H4 (cell line): ENCODE data around the gene LGI1. TPM values are rescaled to one million over a fixed set of nuclear protein-coding genes. Genes with fewer than 3 reads are reported as not detected.

ENCODE experiments used
- DNase-seq: peaks from one replicate; pipeline ENCODE4 v3.0.0-alpha.2; 2015; ENCODE audit warnings: low spot score
- total RNA-seq: library from RNA; depleted of rRNA; stranded (reverse); fragments of >200 nt; shearing (Covaris generic); gene quantifications from 2 replicates; pipeline ENCODE4 v1.2.3, GENCODE V29; 2014; rRNA removed

LGI1 gene
- 0.08 TPM in 1 of 2 replicates, not detected in the other for total RNA-seq

DNA sequence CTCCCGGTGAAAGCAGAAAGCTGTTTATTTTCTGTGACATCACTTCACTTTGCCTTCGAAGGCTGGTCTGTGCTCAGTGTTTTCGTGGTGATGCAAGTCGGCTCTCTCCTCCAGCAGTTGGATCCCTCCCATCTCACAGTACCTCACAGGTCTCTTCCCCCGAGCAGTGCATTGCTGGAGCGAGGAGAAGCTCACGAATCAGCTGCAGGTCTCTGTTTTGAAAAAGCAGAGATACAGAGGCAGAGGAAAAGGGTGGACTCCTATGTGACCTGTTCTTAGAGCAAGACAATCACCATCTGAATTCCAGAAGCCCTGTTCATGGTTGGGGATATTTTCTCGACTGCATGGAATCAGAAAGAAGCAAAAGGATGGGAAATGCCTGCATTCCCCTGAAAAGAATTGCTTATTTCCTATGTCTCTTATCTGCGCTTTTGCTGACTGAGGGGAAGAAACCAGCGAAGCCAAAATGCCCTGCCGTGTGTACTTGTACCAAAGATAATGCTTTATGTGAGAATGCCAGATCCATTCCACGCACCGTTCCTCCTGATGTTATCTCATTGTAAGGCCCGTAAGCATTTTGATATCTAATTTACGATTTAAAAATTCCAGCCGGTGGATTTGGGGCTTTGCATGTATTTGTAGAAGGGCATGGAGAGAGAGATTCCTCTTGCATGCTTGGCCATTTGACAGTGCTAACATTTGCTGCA, at the start of gene LGI1:
Gene LGI1 (plus strand): TSS at position 136 of the 707 bp plus-strand sequence. CDS start 209 bp downstream, at position 345.
- no peak for DNase-seq

DNA sequence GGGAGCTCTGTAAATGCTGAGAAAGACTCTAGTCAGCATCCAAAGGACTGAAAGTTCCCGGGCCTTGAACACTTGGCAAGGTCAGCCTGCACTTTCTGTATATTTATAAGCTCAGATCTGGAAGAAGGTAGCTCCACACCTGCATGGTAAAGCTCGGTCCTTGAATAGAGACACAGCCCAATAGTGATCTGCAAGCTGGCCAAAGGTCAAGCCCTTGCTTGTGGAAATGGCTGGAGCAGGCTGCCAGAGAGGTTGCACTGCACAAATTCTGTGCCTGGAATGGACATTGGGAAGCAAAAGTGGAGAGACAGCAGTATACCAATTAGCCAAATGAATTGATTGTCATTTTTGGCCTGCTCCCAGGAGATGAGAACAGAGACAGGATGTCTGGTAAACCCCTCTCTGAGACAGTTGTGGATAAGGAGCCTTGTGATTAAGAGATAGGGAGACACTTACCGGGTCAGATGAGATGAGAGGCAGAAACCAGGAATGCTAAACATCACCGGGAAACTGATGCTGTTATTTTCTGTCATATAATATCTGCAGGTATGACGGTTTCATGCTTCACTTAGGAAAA, 47.3 kb upstream of the LGI1 start:
- DNase-seq, result no peak

- no peak for DNase-seq
Observed at GRCh38 chr10:93711891-93712290, 45.8 kb upstream of the LGI1 start.

GRCh38 chr10:93712593-93712992, 45.1 kb upstream of the LGI1 start:
- DNase-seq, result no peak

GRCh38 chr10:93715345-93715744, 42.4 kb upstream of the LGI1 start:
- DNase-seq, result no peak

GRCh38 chr10:93716766-93717165, 41.0 kb upstream of the LGI1 start:
- DNase-seq, result no peak

- no peak for DNase-seq
Observed at GRCh38 chr10:93718937-93719725, 38.6 kb upstream of the LGI1 start.

DNA sequence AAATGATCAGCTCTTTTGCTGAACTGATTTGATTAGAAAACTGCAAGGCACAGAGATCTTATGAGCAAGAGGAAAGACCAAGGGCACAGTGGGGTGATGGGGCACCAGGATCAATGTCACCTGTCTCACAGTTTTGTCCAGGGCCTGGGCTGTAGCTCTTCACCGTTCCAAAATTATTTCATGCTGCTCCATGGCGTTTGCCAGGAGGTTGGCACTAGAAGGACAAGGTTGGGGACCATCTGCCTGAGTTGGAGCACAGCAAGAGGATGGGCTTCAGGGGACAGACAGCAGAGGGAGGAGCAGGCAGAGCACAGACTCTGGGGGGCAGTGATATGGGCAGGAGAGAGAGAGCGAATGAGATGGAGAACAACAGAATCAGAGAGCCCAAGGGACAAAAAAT, 37.8 kb upstream of the LGI1 start:
- DNase-seq, result no peak

DNA sequence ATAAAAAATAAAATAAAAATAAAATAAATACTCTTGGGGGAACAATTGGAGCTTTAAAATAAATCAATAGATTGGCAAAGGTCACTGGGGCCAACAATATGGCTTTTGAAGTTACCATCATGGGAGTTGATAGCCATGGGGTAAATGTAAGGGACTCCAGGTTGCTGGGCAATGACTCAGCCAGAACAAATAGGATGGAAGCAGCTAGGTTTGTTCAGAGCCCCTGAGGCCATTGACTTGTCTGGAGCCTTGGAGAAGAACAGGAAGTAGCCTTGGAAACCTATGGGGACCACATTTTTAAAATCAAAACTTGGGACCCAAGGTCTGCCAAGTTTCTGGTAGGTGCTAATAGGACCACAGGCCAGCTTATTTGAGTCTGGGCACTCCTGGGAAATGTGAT, 35.2 kb upstream of the LGI1 start:
- DNase-seq, result no peak

GRCh38 chr10:93723153-93723552, 34.6 kb upstream of the LGI1 start:
- DNase-seq, result no peak

- DNase-seq, result no peak
Observed at GRCh38 chr10:93726024-93726423, 31.7 kb upstream of the LGI1 start.

- no peak for DNase-seq
Observed at GRCh38 chr10:93741367-93741766, 16.4 kb upstream of the LGI1 start.

GRCh38 chr10:93742633-93743349, 14.9 kb upstream of the LGI1 start:
- DNase-seq, result no peak

DNA sequence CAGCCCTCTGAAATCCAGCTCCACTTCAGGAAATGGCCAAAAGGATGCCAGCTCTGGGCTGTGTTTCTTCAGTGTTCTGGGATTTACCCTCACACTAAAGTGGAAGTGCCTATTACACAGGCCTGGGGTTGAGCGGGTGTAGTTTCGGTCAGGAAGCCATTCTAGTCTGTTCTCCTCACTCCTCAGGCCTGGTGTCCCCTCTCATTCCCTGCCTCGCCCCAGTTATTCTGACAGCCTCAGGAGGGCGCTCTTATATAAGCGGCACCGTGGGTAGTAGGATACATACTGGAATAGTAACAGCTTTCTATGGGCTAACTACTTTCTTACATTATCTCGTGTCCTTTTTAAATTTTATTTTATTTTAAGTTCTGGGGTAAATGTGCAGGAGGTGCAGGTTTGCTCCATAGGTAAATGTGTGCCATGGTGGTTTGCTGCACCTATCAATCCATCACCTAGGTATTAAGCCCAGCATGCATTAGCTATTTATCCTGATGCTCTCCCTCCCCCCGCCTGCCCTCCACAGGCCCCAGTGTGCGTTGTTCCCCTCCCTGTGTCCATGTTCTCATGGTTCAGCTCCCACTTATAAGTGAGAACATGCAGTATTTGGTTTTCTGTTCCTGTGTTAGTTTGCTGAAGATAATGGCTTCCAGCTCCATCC, 12.2 kb upstream of the LGI1 start:
- DNase-seq, result peak; percentile 19

DNA sequence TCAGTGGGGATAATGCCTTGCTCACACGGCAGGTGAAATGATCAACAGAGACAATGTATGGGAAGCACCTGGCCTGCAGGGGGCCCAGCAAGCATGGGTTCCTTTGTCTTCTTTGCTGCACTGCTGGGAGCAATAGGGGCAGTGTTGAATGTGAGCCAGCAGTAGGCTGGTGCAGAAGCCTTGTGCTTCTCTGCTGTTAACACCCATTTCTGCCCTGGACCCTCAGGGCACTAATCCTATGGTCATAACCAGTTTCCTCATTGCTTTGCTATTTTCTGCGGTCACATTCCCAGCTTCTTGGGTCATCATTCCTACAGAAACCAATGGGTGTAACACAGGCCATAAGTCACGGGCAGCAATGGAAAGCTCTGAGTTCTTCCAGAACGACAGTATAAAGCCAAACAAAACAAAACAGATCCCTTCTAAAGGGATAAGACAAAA, 10.9 kb upstream of the LGI1 start:
- DNase-seq, result peak; percentile 97

DNA sequence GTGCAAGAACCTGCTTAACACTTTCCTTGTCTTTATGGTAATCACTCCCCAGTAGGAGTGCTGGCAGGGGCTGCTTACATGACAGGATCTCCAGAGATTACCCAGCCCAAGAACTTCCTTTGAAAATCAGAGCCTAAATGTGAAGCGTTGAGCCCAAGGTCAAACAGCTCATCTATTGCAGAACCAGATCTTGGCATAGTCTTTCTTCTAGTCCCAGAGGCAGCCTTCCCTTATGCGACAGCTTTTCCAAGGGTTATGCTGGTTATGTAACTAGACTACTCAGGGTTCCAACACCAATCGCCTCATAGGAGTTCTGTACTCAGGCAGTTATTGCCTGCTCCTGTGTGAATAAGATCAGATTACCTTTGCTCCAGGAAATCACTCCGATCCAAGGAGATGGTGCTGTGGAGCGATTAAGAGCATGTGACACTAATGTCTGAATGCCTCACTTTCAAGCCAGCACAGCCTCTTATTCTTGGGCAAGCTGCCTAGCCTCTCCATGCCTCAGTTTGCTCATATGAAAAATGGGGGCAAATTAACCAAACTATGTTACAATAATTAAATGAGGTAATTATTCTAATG, 8.4 kb upstream of the LGI1 start:
- DNase-seq, result peak; percentile 59

- DNase-seq, result no peak
Observed at GRCh38 chr10:93751124-93751523, 6.6 kb upstream of the LGI1 start.

- DNase-seq, result no peak
Observed at GRCh38 chr10:93751832-93752231, 5.9 kb upstream of the LGI1 start.

DNA sequence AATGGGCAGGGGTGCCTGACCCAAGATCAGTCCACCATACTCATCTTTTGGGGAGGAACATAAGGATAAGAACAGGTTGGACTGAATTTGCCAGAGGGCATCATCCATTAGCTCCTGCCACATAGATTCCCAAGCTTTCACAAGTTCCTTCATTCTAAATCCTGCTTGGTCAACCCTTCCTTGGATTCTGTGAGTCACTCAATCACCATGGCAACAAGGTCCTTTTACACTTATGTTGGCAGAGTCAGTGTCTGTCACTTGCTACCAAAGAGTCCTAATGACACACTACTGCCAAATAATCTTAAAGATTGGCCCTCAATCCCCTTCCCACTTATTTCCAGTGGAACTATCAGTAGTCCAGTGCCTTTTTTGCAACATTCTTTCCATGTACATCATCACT, 5.0 kb upstream of the LGI1 start:
- peak; percentile 62 for DNase-seq

DNA sequence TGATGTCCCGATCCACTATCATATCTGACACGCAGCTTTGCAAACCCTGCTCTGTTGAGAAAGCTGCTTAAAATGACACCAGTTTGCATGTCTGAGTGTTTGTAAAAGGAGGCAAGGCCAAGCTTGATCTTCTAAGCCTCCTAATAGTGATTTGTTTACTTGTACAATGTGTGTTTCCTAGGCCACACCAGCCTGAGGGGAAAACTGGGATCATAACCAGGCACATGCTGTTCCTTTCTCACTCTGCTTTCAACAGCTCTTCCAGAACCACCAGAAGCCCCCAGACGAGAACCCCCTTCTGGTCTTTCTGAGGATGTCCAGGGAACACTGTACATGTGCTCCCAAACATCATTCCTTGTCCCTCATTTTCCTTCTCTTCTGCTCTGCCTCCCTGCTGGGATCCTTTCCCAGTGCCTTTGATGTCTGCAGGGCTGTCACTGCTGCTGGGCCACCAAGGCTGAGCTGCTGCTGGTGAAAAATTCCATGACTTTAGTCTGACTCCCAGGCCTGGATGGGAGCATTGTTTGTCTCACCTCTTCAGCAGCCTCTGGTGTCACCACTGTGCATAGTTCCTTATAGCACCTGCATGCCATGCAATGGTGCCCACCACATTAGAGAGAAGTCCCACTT, 4.0 kb upstream of the LGI1 start:
- no peak for DNase-seq

DNA sequence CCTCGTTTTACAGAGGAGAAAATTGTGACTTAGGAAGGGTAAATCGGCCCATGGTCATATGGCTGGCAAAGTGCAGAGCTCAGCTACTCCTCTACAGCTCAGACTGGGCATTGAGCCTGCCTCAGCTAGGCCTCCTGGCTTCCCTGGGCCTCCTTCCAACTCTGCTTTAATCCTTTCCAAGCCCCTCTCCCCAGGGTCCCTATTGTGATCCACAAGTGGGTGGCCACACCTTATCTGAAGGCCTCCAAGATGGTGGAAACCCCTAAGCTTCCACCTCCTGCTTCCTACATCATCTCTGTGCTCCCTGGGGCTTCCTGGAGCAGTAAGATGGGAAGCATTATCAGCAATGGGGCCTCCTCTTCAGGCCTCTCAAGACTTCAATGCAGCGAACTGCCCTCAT, 3.0 kb upstream of the LGI1 start:
- DNase-seq, result no peak
